IPS-15b (cell line): ENCODE data around the gene INTS13.
"Not testable (repeated sequence)": the region's sequence is repeated elsewhere in the genome, so short reads cannot be mapped to it uniquely, and the experiment has no call there.

Source experiments
- H3K27me3 ChIP-seq: one replicate; pipeline ENCODE4 v1.6.1; 2013; ENCODE audit warnings: low read length; ENCODE audit not compliant: control insufficient read depth, insufficient read depth
- H3K36me3 ChIP-seq: one replicate; pipeline ENCODE4 v1.6.1; 2013; ENCODE audit warnings: low read length; ENCODE audit not compliant: control insufficient read depth, insufficient read depth
- H3K4me1 ChIP-seq: one replicate; pipeline ENCODE4 v1.6.1; 2013; ENCODE audit warnings: mild to moderate bottlenecking, low read length; ENCODE audit not compliant: control insufficient read depth, insufficient read depth
- H3K4me3 ChIP-seq: one replicate; pipeline ENCODE4 v1.5.1; 2013; ENCODE audit warnings: low read depth, low read length
- H3K9ac ChIP-seq: one replicate; pipeline ENCODE4 v1.6.1; 2013; ENCODE audit warnings: low read depth, mild to moderate bottlenecking, low read length
- H3K9me3 ChIP-seq: one replicate; pipeline ENCODE4 v1.6.1; 2013; ENCODE audit warnings: mild to moderate bottlenecking, low read length; ENCODE audit not compliant: control insufficient read depth, insufficient read depth

Gene INTS13

GRCh38 chr12:26928661-26929060 lies 9.1 kb downstream of the INTS13 start:
- H3K9ac ChIP-seq: no peak overlapping the region
- no peaks in the 10 kb centered on the region for H3K27me3 ChIP-seq
- no peaks in the 10 kb centered on the region for H3K9me3 ChIP-seq
- H3K36me3 ChIP-seq: peaks cover 5% of the 10 kb centered on the region
- H3K4me3 ChIP-seq: no peak overlapping the region
- H3K4me1 ChIP-seq: no peaks in the 10 kb centered on the region

- no peak overlapping the region for H3K4me3 ChIP-seq
- H3K27me3 ChIP-seq: no peaks in the 10 kb centered on the region
- H3K36me3 ChIP-seq: peaks cover 5% of the 10 kb centered on the region
- no peaks in the 10 kb centered on the region for H3K4me1 ChIP-seq
- H3K9me3 ChIP-seq: no peaks in the 10 kb centered on the region
- H3K9ac ChIP-seq: no peak overlapping the region
Measured at GRCh38 chr12:26921886-26922285, 15.9 kb downstream of the INTS13 start.

DNA sequence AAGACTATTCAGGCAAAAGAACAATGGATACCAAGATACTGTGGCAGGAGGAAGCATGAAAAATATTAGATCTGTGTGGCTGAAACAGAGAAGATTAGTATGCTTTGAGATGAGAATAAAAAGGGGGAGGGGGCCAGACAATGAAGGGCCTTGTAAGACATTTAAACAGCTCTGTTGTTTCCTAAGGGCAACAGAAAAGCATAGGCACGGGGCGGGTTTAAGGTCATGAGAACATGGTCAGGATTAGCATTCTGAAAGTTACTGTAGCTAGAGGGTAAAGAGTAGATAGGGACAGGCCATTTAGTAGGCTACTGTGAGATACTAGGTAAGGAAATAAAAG lies 18.6 kb downstream of the INTS13 start:
- no peak overlapping the region for H3K4me3 ChIP-seq
- no peaks in the 10 kb centered on the region for H3K4me1 ChIP-seq
- H3K27me3 ChIP-seq: no peaks in the 10 kb centered on the region
- no peak overlapping the region for H3K9ac ChIP-seq
- H3K9me3 ChIP-seq: no peaks in the 10 kb centered on the region
- no peaks in the 10 kb centered on the region for H3K36me3 ChIP-seq

DNA sequence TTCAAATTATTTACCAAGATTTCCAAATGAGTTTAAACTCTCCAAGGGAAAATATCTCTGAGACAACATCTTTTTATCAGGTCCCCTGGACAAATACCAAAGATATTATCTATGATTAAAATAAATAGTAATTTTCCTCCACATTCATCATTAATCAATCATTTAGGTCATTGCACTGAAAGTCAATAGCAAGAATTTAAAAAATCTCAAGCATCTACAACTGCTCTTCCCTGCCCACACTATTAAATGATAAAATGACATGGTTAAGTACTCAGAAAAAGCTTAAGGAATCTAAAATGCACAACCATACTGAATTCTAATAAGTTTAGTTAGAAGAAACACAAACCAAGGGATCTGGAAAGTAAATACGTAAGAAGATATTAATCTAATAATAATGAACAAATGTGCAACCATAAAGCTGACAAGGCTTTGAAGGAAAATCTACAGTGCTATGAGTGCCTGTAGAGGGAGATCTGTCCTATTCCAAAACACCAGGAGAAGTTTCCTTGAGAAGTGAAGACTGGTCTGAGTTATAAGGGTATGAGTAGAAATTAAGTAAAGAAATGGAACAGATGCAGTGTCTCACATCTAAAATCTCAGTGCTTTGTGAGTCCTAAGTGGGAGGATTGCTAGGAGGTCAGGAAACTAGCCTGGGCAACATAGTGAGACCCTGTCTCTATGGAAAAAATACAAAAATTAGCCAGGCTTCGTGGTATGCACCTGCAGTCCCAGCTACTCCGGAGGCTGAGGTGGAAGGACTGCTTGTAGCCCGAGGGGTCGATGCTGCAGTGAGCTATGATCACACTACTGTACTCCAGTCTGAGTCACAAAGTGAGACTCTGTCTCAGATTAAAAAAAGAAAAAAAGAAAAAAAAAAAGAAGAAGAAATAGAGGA lies 19.2 kb downstream of the INTS13 start:
- H3K4me1 ChIP-seq: no peaks in the 10 kb centered on the region
- H3K9ac ChIP-seq: no peak overlapping the region
- no peaks in the 10 kb centered on the region for H3K36me3 ChIP-seq
- H3K27me3 ChIP-seq: no peaks in the 10 kb centered on the region
- no peaks in the 10 kb centered on the region for H3K9me3 ChIP-seq
- H3K4me3 ChIP-seq: no peak overlapping the region

DNA sequence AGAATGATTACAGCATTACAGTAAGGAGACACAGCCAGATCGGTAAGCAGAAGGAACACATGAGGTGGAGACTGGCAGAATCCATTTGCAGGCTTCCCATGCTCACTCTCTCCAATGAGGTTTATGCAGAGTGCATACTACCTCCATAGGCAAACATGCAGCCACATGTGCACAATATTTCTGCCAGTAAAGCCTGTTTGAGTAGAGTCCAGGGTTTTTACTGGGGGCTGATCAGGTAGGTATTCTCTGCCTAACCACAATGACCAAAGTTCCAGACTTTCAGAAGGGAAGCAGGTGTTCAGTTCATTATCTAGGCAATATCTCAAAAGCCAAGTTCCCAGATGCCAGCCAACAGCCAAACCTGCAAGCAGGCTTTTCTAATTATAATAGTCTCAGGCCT lies 31.1 kb downstream of the INTS13 start:
- Histone ChIP-seq H3K36me3 (peaks cover 3% of the 10 kb centered on the region), H3K4me3 (no peak overlapping the region), H3K4me1 (no peaks in the 10 kb centered on the region), H3K27me3 (no peaks in the 10 kb centered on the region), H3K9me3 (no peaks in the 10 kb centered on the region), H3K9ac (no peak overlapping the region)

GRCh38 chr12:26906024-26906423 lies 31.8 kb downstream of the INTS13 start:
- Histone ChIP-seq H3K4me1 (no peaks in the 10 kb centered on the region), H3K9ac (no peak overlapping the region), H3K36me3 (peaks cover 3% of the 10 kb centered on the region), H3K4me3 (no peak overlapping the region), H3K9me3 (no peaks in the 10 kb centered on the region), H3K27me3 (no peaks in the 10 kb centered on the region)

- not testable (repeated sequence) for H3K27me3 ChIP-seq, H3K36me3 ChIP-seq, H3K4me1 ChIP-seq, H3K4me3 ChIP-seq, H3K9ac ChIP-seq, H3K9me3 ChIP-seq
Measured at GRCh38 chr12:26903396-26903795, 34.4 kb downstream of the INTS13 start.

GRCh38 chr12:26896913-26897312 lies 40.9 kb downstream of the INTS13 start:
- no peaks in the 10 kb centered on the region for H3K27me3 ChIP-seq
- no peaks in the 10 kb centered on the region for H3K36me3 ChIP-seq
- H3K9me3 ChIP-seq: no peaks in the 10 kb centered on the region
- H3K9ac ChIP-seq: no peak overlapping the region
- H3K4me3 ChIP-seq: no peak overlapping the region
- no peaks in the 10 kb centered on the region for H3K4me1 ChIP-seq

DNA sequence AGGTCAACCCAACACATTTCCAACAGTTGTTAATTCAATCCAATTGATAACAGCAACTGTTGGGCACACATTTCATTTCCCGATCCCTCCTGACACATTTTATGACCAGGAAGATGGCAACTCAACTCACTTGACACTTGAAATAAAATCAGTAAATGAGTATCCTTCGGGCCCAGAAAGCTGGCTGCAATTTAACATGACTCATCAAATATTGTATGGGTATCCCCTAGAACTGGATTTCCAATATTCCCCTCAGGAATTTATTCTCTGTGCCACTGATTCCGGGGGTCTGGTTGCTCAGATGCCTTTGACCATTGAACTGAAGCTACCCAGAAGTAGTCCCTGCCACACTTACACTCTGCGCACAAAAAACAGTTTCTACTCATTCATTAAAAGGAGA lies 42.1 kb downstream of the INTS13 start:
- Histone ChIP-seq H3K4me1 (no peaks in the 10 kb centered on the region), H3K4me3 (no peak overlapping the region), H3K9ac (no peak overlapping the region), H3K36me3 (no peaks in the 10 kb centered on the region), H3K27me3 (no peaks in the 10 kb centered on the region), H3K9me3 (no peaks in the 10 kb centered on the region)

GRCh38 chr12:26891704-26892103 lies 46.1 kb downstream of the INTS13 start:
- Histone ChIP-seq H3K9me3 (no peaks in the 10 kb centered on the region), H3K27me3 (no peaks in the 10 kb centered on the region), H3K36me3 (no peaks in the 10 kb centered on the region), H3K9ac (no peak overlapping the region), H3K4me1 (no peaks in the 10 kb centered on the region), H3K4me3 (no peak overlapping the region)

GRCh38 chr12:26890784-26891183 lies 47.0 kb downstream of the INTS13 start:
- Histone ChIP-seq H3K36me3 (no peaks in the 10 kb centered on the region), H3K9me3 (no peaks in the 10 kb centered on the region), H3K9ac (no peak overlapping the region), H3K4me3 (no peak overlapping the region), H3K27me3 (no peaks in the 10 kb centered on the region), H3K4me1 (no peaks in the 10 kb centered on the region)

DNA sequence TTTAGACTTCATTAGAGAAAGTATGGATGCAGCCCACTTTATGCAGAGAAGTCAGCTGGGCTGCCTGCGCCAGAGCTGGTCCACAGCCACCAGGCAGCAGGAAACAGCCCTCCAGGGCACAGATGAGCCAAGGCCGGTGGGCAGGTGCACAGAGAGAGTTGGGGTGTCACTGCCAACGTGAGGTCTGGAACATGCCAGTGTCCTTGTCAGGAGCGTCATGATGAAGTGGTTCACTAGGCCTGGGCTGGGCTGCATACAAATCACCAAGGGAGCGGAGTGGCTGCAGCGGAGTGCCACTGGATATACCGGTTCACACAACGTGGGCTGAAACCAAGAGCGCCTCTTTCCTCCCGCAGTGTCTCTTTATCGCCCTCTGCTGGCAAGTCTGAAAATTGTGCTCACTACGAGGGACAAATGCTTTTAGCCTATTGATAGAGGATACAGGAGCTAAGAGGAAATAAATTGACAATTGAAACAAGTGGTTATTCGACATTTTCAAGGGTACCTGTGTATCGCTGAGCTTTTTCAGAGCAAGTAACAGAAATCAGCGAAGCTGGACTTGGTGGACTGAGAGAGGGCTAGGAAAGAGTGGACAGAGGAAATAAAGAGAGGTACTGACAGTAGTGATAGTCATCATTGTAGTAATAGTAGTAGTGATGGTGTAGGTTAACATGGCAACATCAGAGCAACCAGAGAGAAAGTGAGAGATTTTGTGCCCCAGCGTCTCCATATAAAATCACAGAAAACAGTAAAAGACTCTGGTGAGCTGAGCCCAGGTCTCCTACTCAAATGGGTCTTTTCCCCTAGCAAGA lies 52.8 kb downstream of the INTS13 start:
- Histone ChIP-seq H3K27me3 (no peaks in the 10 kb centered on the region), H3K36me3 (no peaks in the 10 kb centered on the region), H3K4me3 (peak overlapping the region; percentile 32), H3K9ac (no peak overlapping the region), H3K9me3 (no peaks in the 10 kb centered on the region), H3K4me1 (no peaks in the 10 kb centered on the region)
